CD4-positive, alpha-beta T cell treated with Interleukin-6 at 100 ng/mL for 8 hours (primary cell): ENCODE measurements around the gene FBXO38.

Source experiments
- DNase-seq: peaks from one replicate; pipeline ENCODE4 v3.0.0-alpha.2; 2020; ENCODE audit warnings: mixed read lengths, low spot score

FBXO38 gene

DNA sequence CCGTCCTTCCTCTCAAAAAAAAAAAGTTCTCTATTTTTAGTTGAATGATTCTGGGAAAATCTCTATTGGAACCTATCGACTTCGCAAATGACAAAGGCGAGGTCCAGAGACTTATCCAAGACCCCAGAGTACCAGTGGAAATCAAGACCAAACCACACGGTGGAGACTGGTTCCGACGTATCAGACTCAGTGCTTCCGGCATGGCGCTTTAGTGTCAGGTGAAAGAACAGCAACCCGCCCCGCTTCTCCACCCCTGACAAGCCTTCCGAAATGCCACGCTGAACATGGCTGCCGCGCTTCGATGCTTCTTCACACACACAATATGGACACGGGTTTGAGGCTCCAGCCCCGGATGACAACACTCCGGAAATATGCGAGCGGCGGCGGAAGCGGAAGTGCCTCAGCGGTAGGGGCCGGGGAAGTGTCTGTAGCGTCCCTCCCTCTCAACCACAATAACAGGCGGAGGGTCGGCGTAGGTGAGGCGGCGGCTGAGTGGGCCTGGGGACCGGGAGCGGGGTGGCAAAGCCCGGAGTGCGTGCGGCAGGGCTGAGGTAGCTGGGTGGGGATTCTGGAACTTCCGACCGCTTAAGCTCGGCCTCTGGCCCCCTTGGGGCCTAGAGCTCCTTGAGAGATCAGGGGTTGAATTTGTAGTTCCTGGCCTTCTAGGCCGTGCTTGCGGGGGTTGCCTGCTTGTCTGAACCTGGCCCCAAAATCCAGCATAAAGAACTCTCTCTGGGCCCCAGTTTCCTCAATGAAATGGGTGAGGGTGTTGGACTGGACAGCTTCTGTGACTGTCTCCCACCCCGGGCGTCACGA is at the start of gene FBXO38:
Gene FBXO38, plus strand, starts transcription at position 395 of the 816 bp plus-strand sequence. CDS start 10,819 bp downstream, outside the sequence.
- peak; percentile 97 for DNase-seq

- DNase-seq: no peak
Observed at GRCh38 chr5:148335259-148335658, 48.5 kb upstream of the FBXO38 start, which contains the start of gene SPINK9. SPINK9 (plus strand) TSS chr5:148335559; CDS start chr5:148335614, 55 bp downstream.

DNA sequence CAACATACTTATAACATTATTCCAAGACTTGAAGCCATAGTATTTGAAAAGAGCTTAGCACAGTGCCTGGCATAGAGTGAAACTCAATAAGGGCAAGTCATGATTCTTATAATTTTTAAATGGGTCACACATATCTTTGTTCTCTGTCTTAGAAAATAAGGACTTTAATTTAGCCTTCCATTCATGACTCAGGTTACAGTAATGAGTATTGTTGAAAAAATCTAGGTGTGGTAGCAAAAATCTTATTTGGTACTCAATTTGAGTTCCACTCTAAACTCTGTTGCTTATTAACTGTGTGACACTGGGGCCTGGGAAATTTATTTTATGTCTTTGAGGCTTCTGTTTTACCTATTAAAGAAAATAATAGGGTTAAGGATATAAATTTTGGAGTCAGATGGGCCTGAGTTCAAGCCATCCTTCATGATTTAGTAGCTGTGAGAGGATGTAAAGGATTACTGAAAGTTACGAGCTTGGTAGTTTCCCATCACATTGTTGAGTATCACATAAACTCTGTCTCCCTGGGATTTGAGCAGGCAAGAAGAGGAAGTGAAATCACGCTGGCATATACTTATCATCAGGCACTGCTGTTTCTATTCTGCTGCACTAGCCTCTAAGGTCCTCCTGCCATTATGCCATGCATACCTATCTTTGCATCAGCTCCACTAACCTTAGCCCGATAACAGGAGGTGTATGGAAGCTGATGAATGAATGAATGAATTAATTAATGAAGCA is 46.9 kb upstream of the FBXO38 start:
- no peak for DNase-seq

GRCh38 chr5:148342371-148343045 is 41.2 kb upstream of the FBXO38 start:
- DNase-seq: no peak

- no peak for DNase-seq
Observed at GRCh38 chr5:148343046-148343407, 40.7 kb upstream of the FBXO38 start.

GRCh38 chr5:148343603-148344487 is 39.9 kb upstream of the FBXO38 start:
- DNase-seq: no peak

- DNase-seq: no peak
Observed at GRCh38 chr5:148347706-148348105, 36.1 kb upstream of the FBXO38 start.

- no peak for DNase-seq
Observed at GRCh38 chr5:148352696-148353095, 31.1 kb upstream of the FBXO38 start.

GRCh38 chr5:148353634-148354033 is 30.1 kb upstream of the FBXO38 start:
- DNase-seq: no peak

GRCh38 chr5:148364343-148364742 is 19.4 kb upstream of the FBXO38 start:
- DNase-seq: no peak

- no peak for DNase-seq
Observed at GRCh38 chr5:148368299-148368698, 15.5 kb upstream of the FBXO38 start.

- no peak for DNase-seq
Observed at GRCh38 chr5:148372166-148372725, 11.5 kb upstream of the FBXO38 start.

- no peak for DNase-seq
Observed at GRCh38 chr5:148372893-148373292, 10.9 kb upstream of the FBXO38 start.

DNA sequence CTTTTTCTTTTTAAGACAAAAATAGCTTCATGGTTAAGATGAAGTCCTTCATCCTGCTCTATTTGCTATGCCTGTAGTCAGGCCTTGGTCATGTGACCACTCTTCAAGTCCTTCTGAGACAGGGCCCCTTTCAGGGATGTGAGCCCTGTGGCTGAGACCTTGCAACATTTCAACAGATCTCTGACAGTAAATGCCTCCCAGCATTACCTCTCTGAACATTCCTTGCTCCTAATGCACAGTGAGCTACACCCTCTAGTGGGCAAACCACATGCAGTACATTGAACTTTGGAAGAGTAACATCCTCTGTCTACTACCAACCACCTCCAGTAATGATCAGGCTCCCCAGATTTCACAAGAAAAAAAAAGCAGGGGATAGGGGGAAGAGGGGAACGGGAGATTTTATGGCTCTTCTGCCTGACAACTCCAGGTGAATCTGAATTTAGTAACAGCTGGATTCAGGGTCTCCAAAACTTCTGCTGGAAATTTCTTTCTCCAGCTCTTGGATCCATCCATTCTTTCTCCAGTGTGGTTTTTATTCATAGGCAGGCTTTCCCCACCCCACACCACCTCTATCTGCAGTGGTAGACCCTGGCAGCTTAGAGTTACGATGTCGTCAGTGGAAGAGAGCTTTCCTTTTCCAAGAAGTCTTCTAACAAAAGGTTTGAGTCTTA is 8.9 kb upstream of the FBXO38 start:
- DNase-seq: no peak

- DNase-seq: no peak
Observed at GRCh38 chr5:148376198-148376597, 7.6 kb upstream of the FBXO38 start.

DNA sequence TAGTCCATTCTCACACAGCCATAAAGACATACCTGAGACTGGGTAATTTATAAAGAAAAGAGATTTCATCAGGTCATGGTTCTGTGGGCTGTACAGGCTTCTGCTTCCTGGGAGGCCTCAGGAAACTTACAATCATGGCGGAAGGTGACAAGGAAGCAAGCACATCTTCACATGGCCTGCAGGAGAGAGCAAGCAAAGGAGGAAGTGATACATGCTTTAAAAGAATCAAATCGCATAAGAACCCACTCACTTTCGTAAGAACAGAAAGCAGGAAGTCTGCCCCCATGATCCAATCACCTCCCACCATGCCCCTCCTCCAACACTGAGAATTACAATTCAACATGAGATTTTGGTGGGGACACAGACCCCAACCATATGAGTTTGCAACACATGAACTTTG is 5.1 kb upstream of the FBXO38 start:
- DNase-seq: no peak

DNA sequence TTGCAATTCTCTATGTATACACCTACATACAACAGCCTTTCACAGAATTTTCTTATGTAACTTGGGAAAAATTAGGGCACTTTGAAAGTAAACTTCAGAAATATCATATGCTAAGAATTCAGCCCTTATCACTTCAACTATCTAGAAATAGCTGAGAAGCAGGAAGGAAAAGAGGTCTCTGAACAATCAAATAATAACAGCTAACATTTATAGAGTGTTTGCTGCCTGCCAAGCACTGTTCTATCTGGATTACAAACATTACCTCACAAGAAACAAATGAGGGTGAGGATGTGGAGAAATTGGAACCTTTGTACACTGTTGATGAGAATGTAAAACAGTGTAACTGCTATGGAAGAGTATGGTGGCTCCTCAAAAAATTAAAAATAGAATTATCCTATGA is 4.4 kb upstream of the FBXO38 start:
- no peak for DNase-seq

DNA sequence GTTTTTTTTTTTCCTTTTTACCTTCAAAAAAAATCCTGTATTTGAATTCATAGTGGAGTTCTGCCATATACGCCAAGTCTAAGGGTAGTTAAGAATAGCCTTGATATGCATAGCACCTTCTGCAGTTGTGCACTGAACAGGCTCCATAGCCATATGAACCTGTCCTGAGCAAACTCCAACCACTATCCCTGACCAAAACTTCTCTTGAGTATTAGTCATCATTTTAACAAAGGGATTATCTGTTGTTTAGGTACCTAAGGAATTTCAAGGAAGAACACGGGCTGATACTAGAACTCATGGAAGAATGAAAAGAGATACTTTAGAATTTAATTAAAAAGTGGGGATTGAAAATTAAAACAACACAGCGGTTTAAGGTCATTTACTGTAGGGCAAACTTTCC is 1.9 kb upstream of the FBXO38 start:
- DNase-seq: no peak

- DNase-seq: no peak
Observed at GRCh38 chr5:148382961-148383360, 797 bp upstream of the FBXO38 start.

GRCh38 chr5:148384380-148384737 is 601 bp downstream of the FBXO38 start:
- no peak for DNase-seq

DNA sequence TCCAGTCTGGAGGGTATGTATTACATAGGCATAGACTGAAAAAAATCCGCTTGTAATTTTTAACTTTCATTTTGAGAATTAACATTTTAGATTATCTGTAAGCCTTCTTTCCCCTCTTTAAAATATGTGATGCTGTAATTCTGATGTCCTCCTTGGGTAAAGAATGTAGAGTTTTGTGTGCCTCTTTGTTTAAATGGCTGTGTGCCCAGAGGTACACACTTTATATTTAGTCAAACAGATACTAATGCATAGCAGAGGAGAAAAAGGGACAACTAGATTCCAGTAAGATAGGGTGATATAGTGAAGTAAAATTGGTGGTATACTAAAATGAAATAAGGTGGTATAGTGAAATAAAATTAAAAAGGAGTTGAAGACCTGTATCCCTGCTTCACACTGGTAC is 1.3 kb downstream of the FBXO38 start:
- no peak for DNase-seq
